ENCODE results near the gene ZNF652.

GRCh38 chr17:49383060-49383459 lies 21.0 kb upstream of the ZNF652 start:
- no peak for TF ChIP-seq GATA2 (IDR thresholded peaks at IDR 0.05; ENCODE audit: low read depth, low read length)
- no peak for TF ChIP-seq GATA3 (IDR thresholded peaks at IDR 0.05; ENCODE audit: low read depth, low read length)
